ENCODE results near the gene ZNF317.
"Not testable (repeated sequence)": the region's sequence is repeated elsewhere in the genome, so short reads cannot be mapped to it uniquely, and the experiment has no call there.

The ZNF317 gene

DNA sequence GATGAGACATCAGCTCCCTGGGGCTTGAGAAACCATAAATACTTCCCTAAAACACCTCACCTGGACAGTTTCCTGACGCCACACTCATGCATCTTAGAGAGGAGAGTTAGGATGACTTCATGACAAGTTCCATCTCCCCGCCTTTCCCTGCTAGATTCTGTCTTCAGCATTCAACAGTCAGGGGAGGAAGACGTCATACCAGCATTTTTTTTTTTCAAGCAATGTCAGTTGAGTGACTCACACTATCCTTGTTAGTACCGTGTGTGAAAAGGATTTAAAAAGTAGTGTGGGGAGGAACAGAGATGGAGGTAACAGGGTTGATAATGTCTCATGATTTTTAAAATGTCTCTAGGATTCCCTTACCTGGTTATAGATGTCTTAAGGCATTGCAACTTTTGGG, 38.7 kb downstream of the ZNF317 start, which contains the start of gene OR7D2:
Gene OR7D2 (plus strand): TSS at position 79 of the 400 bp plus-strand sequence. CDS start 6,803 bp downstream, outside the sequence.
- DNase-seq, result no peak

DNA sequence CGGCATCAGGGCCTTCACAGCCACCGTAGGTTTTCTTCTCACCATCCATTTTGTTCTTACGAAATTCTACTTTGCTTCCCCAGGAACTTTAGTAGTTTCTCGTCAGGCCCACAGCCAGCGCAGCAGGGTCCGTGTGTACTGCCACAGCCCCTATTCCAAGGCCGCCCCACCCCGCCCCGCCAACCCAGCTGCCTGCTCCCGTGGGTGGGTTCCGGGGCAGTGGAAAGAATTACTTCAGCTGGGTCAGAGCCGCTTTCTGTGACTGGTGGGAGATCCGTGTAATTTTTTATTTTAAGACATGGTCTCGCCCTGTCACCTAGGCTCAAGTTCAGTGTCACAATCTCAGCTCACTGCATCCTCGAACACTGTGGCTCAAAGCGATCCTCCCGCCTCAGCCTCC, 42.8 kb downstream of the ZNF317 start:
- DNase-seq, result no peak

DNA sequence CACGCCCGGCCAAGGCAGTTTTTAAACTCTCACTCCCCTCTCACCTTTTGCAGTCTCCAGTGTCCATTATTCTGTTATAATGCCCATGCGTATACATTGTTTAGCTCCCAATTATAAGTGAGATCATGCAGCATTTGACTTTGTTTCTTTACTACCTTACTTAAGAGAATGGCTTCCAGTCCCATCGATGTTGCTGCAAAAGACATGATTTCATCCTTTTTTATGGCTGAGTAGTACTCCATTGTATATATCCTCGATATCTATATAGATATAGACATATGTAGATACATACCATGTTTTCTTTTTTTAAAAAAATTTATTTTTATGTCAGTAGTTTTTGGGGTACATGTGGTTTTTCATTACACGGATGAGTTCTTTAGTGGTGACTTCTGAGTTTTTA, 47.0 kb downstream of the ZNF317 start:
- DNase-seq, result no peak

DNA sequence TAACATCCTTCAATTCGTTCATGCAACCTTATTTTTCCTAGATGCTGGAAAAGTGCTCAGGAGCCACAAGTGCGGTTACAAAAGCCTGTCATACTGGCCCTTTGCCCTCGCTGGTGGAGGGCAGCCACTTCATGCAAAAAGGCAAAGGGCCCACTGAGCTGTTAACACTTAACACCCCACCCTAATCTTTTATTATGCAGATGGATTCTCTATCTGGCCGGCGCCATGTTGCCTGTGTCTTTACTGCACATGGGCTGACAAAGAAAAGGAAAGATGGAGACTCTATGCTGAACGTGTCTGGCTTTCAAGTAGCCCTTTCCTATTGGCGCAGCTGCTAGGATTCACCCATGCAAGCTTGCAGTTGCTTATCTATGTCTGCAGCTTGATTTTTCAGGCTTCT, 49.3 kb downstream of the ZNF317 start:
- no peak for DNase-seq

DNA sequence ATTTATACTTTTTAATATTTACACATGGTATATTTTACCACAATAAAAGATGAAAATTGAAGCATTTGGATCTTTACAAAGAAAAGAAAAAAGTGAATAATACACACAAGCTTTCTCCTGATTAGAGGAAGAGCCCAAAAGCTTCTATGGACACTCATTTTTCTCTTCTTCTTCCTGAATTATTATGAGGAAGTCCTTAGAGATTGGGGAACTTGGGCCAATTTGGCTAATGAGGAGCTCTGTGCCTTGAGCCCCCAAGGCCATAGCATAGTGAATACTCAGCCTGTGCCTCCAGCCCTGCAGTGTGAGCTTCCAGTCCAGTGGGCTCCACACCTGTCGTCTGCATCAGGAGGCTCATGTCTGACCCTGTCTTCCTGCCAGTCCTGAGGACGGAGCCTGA, 57.8 kb downstream of the ZNF317 start:
- not testable (repeated sequence) for DNase-seq

DNA sequence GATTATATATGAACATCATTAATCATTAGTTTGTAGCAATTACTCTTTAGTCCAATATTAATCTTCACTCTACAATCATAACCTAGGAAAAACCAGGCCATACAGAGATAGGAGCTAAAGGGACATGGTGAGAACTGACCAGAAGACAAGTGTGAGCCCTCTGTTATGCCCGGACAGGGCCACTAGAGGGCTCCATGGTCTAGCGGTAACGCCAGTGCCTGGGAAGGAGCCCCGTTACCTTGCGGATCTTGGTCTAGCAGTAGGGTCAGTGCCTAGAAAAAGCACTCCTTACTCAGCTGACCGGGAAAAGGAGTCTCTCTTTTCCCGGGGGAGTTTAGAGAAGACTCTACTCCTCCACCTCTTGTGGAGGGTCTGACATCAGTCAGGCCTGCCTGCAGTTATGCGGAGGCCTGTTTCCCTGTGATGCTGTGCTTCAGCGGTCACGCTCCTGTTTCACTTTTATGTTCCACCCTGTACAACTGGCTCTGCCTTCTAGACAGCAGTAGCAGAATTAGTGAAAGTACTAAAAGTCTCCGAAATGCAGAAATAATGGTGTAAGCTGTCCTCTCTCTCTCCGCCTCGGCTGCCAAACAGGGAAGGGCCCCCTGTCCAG, 65.4 kb downstream of the ZNF317 start:
- DNase-seq, result peak; percentile 69
